ENCODE results near the gene SCUBE3.

Gene SCUBE3

GRCh38 chr6:35186571-35186970 is 27.2 kb upstream of the SCUBE3 start:
- Mint-ChIP-seq H3K27me3 (peaks cover 30 to 60% of the 10 kb centered on the region in 2 donors), H3K36me3 (no peaks in the 10 kb centered on the region), H3K27ac (no peak overlapping the region), H3K4me1 (no peaks in the 10 kb centered on the region), H3K9me3 (no peaks in the 10 kb centered on the region), H3K4me3 (no peak overlapping the region)
- DNase-seq (no peak), ATAC-seq (replicated peaks) (peak; percentile 55 to 70)

- Mint-ChIP-seq H3K27me3 (peaks cover 27 to 53% of the 10 kb centered on the region in 2 donors), H3K36me3 (no peaks in the 10 kb centered on the region), H3K4me3 (no peak overlapping the region), H3K4me1 (no peaks in the 10 kb centered on the region), H3K9me3 (no peaks in the 10 kb centered on the region), H3K27ac (no peak overlapping the region)
- no peak for DNase-seq
- ATAC-seq (replicated peaks) = no peak
Observed at GRCh38 chr6:35188886-35189285, 24.9 kb upstream of the SCUBE3 start.

GRCh38 chr6:35190306-35190705 is 23.4 kb upstream of the SCUBE3 start:
- DNase-seq (no peak), ATAC-seq (replicated peaks) (no peak)
- Mint-ChIP-seq H3K9me3 (no peaks in the 10 kb centered on the region), H3K4me1 (no peaks in the 10 kb centered on the region), H3K4me3 (no peak overlapping the region), H3K27ac (no peak overlapping the region), H3K27me3 (peaks cover 20 to 47% of the 10 kb centered on the region in 2 donors), H3K36me3 (no peaks in the 10 kb centered on the region)

GRCh38 chr6:35191889-35192288 is 21.9 kb upstream of the SCUBE3 start:
- Mint-ChIP-seq H3K4me1 (no peaks in the 10 kb centered on the region), H3K4me3 (no peak overlapping the region), H3K36me3 (no peaks in the 10 kb centered on the region), H3K27me3 (peaks cover 24 to 43% of the 10 kb centered on the region in 2 donors), H3K27ac (no peak overlapping the region), H3K9me3 (no peaks in the 10 kb centered on the region)
- no peak for ATAC-seq (replicated peaks)
- DNase-seq = no peak

GRCh38 chr6:35192301-35192860 is 21.4 kb upstream of the SCUBE3 start:
- Mint-ChIP-seq H3K27me3 (peaks cover 26 to 40% of the 10 kb centered on the region in 2 donors), H3K36me3 (no peaks in the 10 kb centered on the region), H3K4me3 (no peak overlapping the region), H3K9me3 (no peaks in the 10 kb centered on the region), H3K4me1 (peaks cover 0 to 3% of the 10 kb centered on the region in 2 donors), H3K27ac (no peak overlapping the region)
- ATAC-seq (replicated peaks) = no peak
- DNase-seq = no peak

- H3K4me3 Mint-ChIP-seq = no peak overlapping the region
- H3K27ac Mint-ChIP-seq = no peak overlapping the region
- H3K4me1 Mint-ChIP-seq = peaks cover 0 to 3% of the 10 kb centered on the region in 2 donors
- H3K27me3 Mint-ChIP-seq = peaks cover 29 to 30% of the 10 kb centered on the region in 2 donors
- no peaks in the 10 kb centered on the region for H3K9me3 Mint-ChIP-seq
- no peaks in the 10 kb centered on the region for H3K36me3 Mint-ChIP-seq
- no peak for ATAC-seq (replicated peaks)
- no peak for DNase-seq
Observed at GRCh38 chr6:35194390-35194789, 19.4 kb upstream of the SCUBE3 start.

- Mint-ChIP-seq H3K4me1 (peaks cover 0 to 3% of the 10 kb centered on the region in 2 donors), H3K9me3 (no peaks in the 10 kb centered on the region), H3K27me3 (peaks cover 31% of the 10 kb centered on the region in 2 donors), H3K36me3 (no peaks in the 10 kb centered on the region), H3K4me3 (no peak overlapping the region), H3K27ac (no peak overlapping the region)
- ATAC-seq (replicated peaks) (no peak), DNase-seq (no peak)
Observed at GRCh38 chr6:35195120-35195780, 18.5 kb upstream of the SCUBE3 start.

GRCh38 chr6:35197196-35197595 is 16.6 kb upstream of the SCUBE3 start:
- DNase-seq = no peak
- no peak for ATAC-seq (replicated peaks)
- no peak overlapping the region for H3K4me3 Mint-ChIP-seq
- H3K27ac Mint-ChIP-seq = no peak overlapping the region
- H3K36me3 Mint-ChIP-seq = no peaks in the 10 kb centered on the region
- H3K27me3 Mint-ChIP-seq = peaks cover 20 to 30% of the 10 kb centered on the region in 2 donors
- H3K4me1 Mint-ChIP-seq = peaks cover 0 to 3% of the 10 kb centered on the region in 2 donors
- no peaks in the 10 kb centered on the region for H3K9me3 Mint-ChIP-seq

- peaks cover 0 to 3% of the 10 kb centered on the region in 2 donors for H3K4me1 Mint-ChIP-seq
- DNase-seq (no peak), ATAC-seq (replicated peaks) (no peak)
- H3K27me3 Mint-ChIP-seq = peaks cover 33 to 40% of the 10 kb centered on the region in 2 donors
- no peak overlapping the region for H3K27ac Mint-ChIP-seq
- no peak overlapping the region for H3K4me3 Mint-ChIP-seq
- H3K36me3 Mint-ChIP-seq = no peaks in the 10 kb centered on the region
- H3K9me3 Mint-ChIP-seq = no peaks in the 10 kb centered on the region
Observed at GRCh38 chr6:35199866-35200265, 13.9 kb upstream of the SCUBE3 start.

GRCh38 chr6:35202066-35202546 is 11.7 kb upstream of the SCUBE3 start:
- H3K27me3 Mint-ChIP-seq = peaks cover 38 to 42% of the 10 kb centered on the region in 2 donors

GRCh38 chr6:35203152-35203670 is 10.5 kb upstream of the SCUBE3 start:
- ATAC-seq (replicated peaks) = no peak
- Mint-ChIP-seq H3K36me3 (no peaks in the 10 kb centered on the region), H3K4me3 (no peak overlapping the region), H3K4me1 (peaks cover 0 to 1% of the 10 kb centered on the region in 2 donors), H3K27ac (no peak overlapping the region), H3K27me3 (peaks cover 45 to 52% of the 10 kb centered on the region in 2 donors), H3K9me3 (no peaks in the 10 kb centered on the region)
- DNase-seq = no peak

More at GRCh38 chr6:35202066-35202546, 11.7 kb upstream of the SCUBE3 start:
- no peak overlapping the region for H3K27ac Mint-ChIP-seq
- ATAC-seq (replicated peaks) (no peak), DNase-seq (no peak)
- no peaks in the 10 kb centered on the region for H3K9me3 Mint-ChIP-seq
- H3K4me3 Mint-ChIP-seq = no peak overlapping the region
- H3K4me1 Mint-ChIP-seq = peaks cover 0 to 1% of the 10 kb centered on the region in 2 donors
- no peaks in the 10 kb centered on the region for H3K36me3 Mint-ChIP-seq

- ATAC-seq (replicated peaks) (no peak), DNase-seq (no peak)
- Mint-ChIP-seq H3K4me3 (no peak overlapping the region), H3K27me3 (peaks cover 50 to 56% of the 10 kb centered on the region in 2 donors), H3K27ac (no peak overlapping the region), H3K9me3 (no peaks in the 10 kb centered on the region), H3K36me3 (no peaks in the 10 kb centered on the region), H3K4me1 (peaks cover 3 to 6% of the 10 kb centered on the region in 2 donors)
Observed at GRCh38 chr6:35203680-35204079, 10.1 kb upstream of the SCUBE3 start.

- Mint-ChIP-seq H3K4me3 (no peak overlapping the region), H3K4me1 (peaks cover 8 to 11% of the 10 kb centered on the region in 2 donors), H3K36me3 (no peaks in the 10 kb centered on the region), H3K27me3 (peaks cover 49 to 61% of the 10 kb centered on the region in 2 donors), H3K9me3 (no peaks in the 10 kb centered on the region), H3K27ac (peak overlapping the region; percentile 48)
- ATAC-seq (replicated peaks) = no peak
- DNase-seq = no peak
Observed at GRCh38 chr6:35206346-35206745, 7.4 kb upstream of the SCUBE3 start.

- Mint-ChIP-seq H3K4me3 (no peak overlapping the region), H3K36me3 (no peaks in the 10 kb centered on the region), H3K27me3 (peaks cover 63 to 75% of the 10 kb centered on the region in 2 donors), H3K27ac (no peak overlapping the region), H3K9me3 (no peaks in the 10 kb centered on the region), H3K4me1 (peaks cover 8 to 18% of the 10 kb centered on the region in 2 donors)
- DNase-seq (no peak), ATAC-seq (replicated peaks) (no peak)
Observed at GRCh38 chr6:35208419-35208818, 5.3 kb upstream of the SCUBE3 start.

- H3K27me3 Mint-ChIP-seq = peaks cover 58 to 74% of the 10 kb centered on the region in 2 donors
- H3K36me3 Mint-ChIP-seq = no peaks in the 10 kb centered on the region
- H3K9me3 Mint-ChIP-seq = no peaks in the 10 kb centered on the region
- no peak for DNase-seq
- no peak overlapping the region for H3K4me3 Mint-ChIP-seq
- H3K4me1 Mint-ChIP-seq = peaks cover 8 to 19% of the 10 kb centered on the region in 2 donors
- no peak overlapping the region for H3K27ac Mint-ChIP-seq
- ATAC-seq (replicated peaks) = no peak
Observed at GRCh38 chr6:35209081-35209480, 4.7 kb upstream of the SCUBE3 start.

Data from stimulated activated naive B cell treated with anti-CD40 and anti-IgM and Interleukin-4, amounts not matched to agents 10 μg/mL and 1 μg/mL and 100 μg/mL, for 72 hours (primary cell).